Heart right ventricle (tissue), 16 donors: ENCODE data around the gene STYXL1. TPM values are rescaled to one million over a fixed set of nuclear protein-coding genes. Genes with fewer than 3 reads are reported as not detected.

ENCODE experiments used
- ATAC-seq, 8 donors: fragments of 200-7000 bp; cut with Tn5 transposase; one replicate each; pipeline ENCODE4 v1.9.1; 2020; ENCODE audit warnings: mild to moderate bottlenecking in 8 of 8, moderate library complexity in 8 of 8, moderate number of reproducible peaks in 1 of 8
- DNase-seq, 2 donors: peaks; one replicate each; pipeline ENCODE4 v3.0.0-alpha.2; 2020
- H3K27ac ChIP-seq, 10 donors: fragments of 200-600 bp; sonication (generic) in 2 of 10; one replicate each; pipeline versions ENCODE4 v1.5.0 to v1.8.0; 2020 to 2022; ENCODE audit warnings: mild to moderate bottlenecking in 3 of 10
- H3K27me3 ChIP-seq, 7 donors: fragments of 200-600 bp; one replicate each; pipeline ENCODE4 v1.8.0; 2021 to 2022; ENCODE audit warnings: mild to moderate bottlenecking in 2 of 7
- H3K36me3 ChIP-seq, 9 donors: fragments of 200-600 bp; sonication (generic) in 1 of 9; one replicate each; pipeline versions ENCODE4 v1.5.0 to v1.8.0; 2020 to 2022; ENCODE audit warnings: mild to moderate bottlenecking in 2 of 9
- H3K4me1 ChIP-seq, 9 donors: fragments of 200-600 bp; sonication (generic) in 1 of 9; one replicate each; pipeline versions ENCODE4 v1.5.0 to v1.8.0; 2020 to 2022; ENCODE audit warnings: mild to moderate bottlenecking in 4 of 9
- H3K4me3 ChIP-seq, 10 donors: fragments of 200-600 bp; sonication (generic) in 2 of 10; one replicate each; pipeline versions ENCODE4 v1.5.0 to v1.8.0; 2020 to 2022; ENCODE audit warnings: mild to moderate bottlenecking in 7 of 10, moderate library complexity in 2 of 10
- H3K9me3 ChIP-seq, 11 donors: fragments of 200-600 bp in 10 of 11; sonication (generic) in 2 of 11; one replicate each; pipeline versions ENCODE4 v1.5.0 to v1.8.0; 2013 to 2022; ENCODE audit warnings: mild to moderate bottlenecking in 2 of 11, control low read depth in 1 of 11, moderate library complexity in 1 of 11
- WGBS, 2 donors: extraction: QIAGEN DNeasy Blood & Tissue Kit; methylation state at CpG; one replicate each; pipeline ENCODE4 v1.1.7; 2013; ENCODE audit warnings: inconsistent platforms in 1 of 2; 5-methylcytosine and 5-hydroxymethylcytosine counted together
- intact Hi-C, 10 donors: fragments of 100-400 bp; cut with DNase I; formaldehyde crosslinking; loops; one replicate each; pipeline versions ENCODE4 v1.11.1 to v1.14.2; 2022
- polyA plus RNA-seq, 2 donors: library from polyadenylated mRNA; stranded (reverse); fragments of 200-250 nt; gene quantifications; one replicate each; pipeline ENCODE4 v1.2.3, GENCODE V29; 2013
- total RNA-seq, 10 donors: library from RNA; stranded (reverse); fragmentation: NEBNext Ultra II Directional in 3 of 10; extraction: Animal tissue kit (Norgen Biotek cat#: 25700) in 3 of 10; gene quantifications; one replicate each; pipeline versions ENCODE4 v1.2.1 to v1.2.4, GENCODE V29; 2021 to 2023
- TF ChIP-seq, protein P1 (sequence below), 9 donors: fragments of 200-600 bp; sonication (generic) in 2 of 9; IDR thresholded peaks; one replicate each; pipeline versions ENCODE4 v1.5.0 to v1.8.0; 2021 to 2022; ENCODE audit warnings: antibody characterized with exemption in 9 of 9, mild to moderate bottlenecking in 5 of 9, moderate library complexity in 1 of 9
- donor health status: Arrhythmogenic right ventricular cardiomyopathy.
- donor health status: ischemic (EF 13 %, LVEDD 7.1; RV severe dilation, severe dysfunction).
- donor health status: healthy with polysubstance abuse.
- donor health status: DM: no; HTN: yes; CAD: no.
- donor health status: DM: no; HTN: no; CAD: no.
- donor health status: ischemic (EF 25% LVEDD 6.9; RV normal size, moderate dysfunction).
- donor health status: ischemic (EF 25% LVEDD 5.7; RV mildly dilated, moderate dysfunction).
- donor health status: healthy.
- donor health status: DM: yes; HTN: yes; CAD: no.
- donor health status: Ischemic cardiomyopathy.
- donor health status: ischemic (EF 35%, LVEDD 5.7; RV mildly dilated, moderate dysfunction).
- donor health status: nonischemic (EF 11% LVEDD 7.7; RV severe dilation, severe dysfunction).
- donor health status: DM: yes; HTN: yes; CAD: no.
- donor health status: PGD.
- donor health status: ischemic (EF 29% LVEDD 5.4; RV normal size, mild dysfunction).
- donor health status: nonischemic (EF 23%, LVEDD 6.1; RV moderate dilation, normal function).

The STYXL1 gene
- total and polyA plus RNA-seq, 12 donors = 11.0 to 53.9 (median 17.7) TPM

- no peaks in the 10 kb centered on the region for H3K27me3 ChIP-seq
- no peak for ATAC-seq
- TF ChIP-seq, protein P1, sequence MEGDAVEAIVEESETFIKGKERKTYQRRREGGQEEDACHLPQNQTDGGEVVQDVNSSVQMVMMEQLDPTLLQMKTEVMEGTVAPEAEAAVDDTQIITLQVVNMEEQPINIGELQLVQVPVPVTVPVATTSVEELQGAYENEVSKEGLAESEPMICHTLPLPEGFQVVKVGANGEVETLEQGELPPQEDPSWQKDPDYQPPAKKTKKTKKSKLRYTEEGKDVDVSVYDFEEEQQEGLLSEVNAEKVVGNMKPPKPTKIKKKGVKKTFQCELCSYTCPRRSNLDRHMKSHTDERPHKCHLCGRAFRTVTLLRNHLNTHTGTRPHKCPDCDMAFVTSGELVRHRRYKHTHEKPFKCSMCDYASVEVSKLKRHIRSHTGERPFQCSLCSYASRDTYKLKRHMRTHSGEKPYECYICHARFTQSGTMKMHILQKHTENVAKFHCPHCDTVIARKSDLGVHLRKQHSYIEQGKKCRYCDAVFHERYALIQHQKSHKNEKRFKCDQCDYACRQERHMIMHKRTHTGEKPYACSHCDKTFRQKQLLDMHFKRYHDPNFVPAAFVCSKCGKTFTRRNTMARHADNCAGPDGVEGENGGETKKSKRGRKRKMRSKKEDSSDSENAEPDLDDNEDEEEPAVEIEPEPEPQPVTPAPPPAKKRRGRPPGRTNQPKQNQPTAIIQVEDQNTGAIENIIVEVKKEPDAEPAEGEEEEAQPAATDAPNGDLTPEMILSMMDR (IDR thresholded peaks at IDR 0.05) = no peak
- no peaks in the 10 kb centered on the region for H3K9me3 ChIP-seq
- DNase-seq = no peak
- peaks cover 0 to 67% (median 49%) of the 10 kb centered on the region in 9 donors for H3K36me3 ChIP-seq
- WGBS, 2 donors = 91 to 92% methylated on average over 32 of the region's 32 CpGs
- no peak overlapping the region for H3K4me3 ChIP-seq
- intact Hi-C loops = loop anchor here in 2 of 10 donors (5.0 kb wide), 1 partner anchor 40 kb away; no protein-coding TSS in a partner anchor
- H3K27ac ChIP-seq = peak overlapping the region in 5 of 10 donors; percentile 20 to 56 (median 40)
- peaks cover 8 to 42% (median 20%) of the 10 kb centered on the region in 9 donors for H3K4me1 ChIP-seq
Observed at GRCh38 chr7:75987026-75987804, 60.6 kb downstream of the STYXL1 start.

GRCh38 chr7:75986147-75986781 lies 61.5 kb downstream of the STYXL1 start:
- Histone ChIP-seq H3K27ac (peak overlapping the region in 7 of 10 donors; percentile 20 to 56 (median 39)), H3K4me1 (peaks cover 4 to 34% (median 14%) of the 10 kb centered on the region in 9 donors)
- TF ChIP-seq, protein P1 (IDR thresholded peaks at IDR 0.05) = no peak

GRCh38 chr7:75985518-75986146 lies 62.2 kb downstream of the STYXL1 start:
- intact Hi-C loops = loop anchor here in 2 of 10 donors (5.0 kb wide), 1 partner anchor 38 kb away; no protein-coding TSS in a partner anchor
- peak overlapping the region in 8 of 10 donors; percentile 6 to 56 (median 35) for H3K27ac ChIP-seq
- no peaks in the 10 kb centered on the region for H3K27me3 ChIP-seq
- H3K36me3 ChIP-seq = peaks cover 9 to 77% (median 54%) of the 10 kb centered on the region in 9 donors
- ATAC-seq (peak in 2 of 8 donors; percentile 1), DNase-seq (peak in 1 of 2 donors; percentile 61)
- TF ChIP-seq, protein P1 (IDR thresholded peaks at IDR 0.05) = no peak
- no peak overlapping the region for H3K4me3 ChIP-seq
- H3K4me1 ChIP-seq = peaks cover under 1 to 28% (median 9%) of the 10 kb centered on the region in 9 donors
- no peaks in the 10 kb centered on the region for H3K9me3 ChIP-seq
- 81 to 83% methylated on average over 36 to 41 of the region's 41 CpGs for WGBS, 2 donors

More at GRCh38 chr7:75986147-75986781, 61.5 kb downstream of the STYXL1 start:
- DNase-seq (no peak), ATAC-seq (no peak)
- Histone ChIP-seq H3K27me3 (no peaks in the 10 kb centered on the region), H3K36me3 (peaks cover 2 to 71% (median 49%) of the 10 kb centered on the region in 9 donors), H3K9me3 (no peaks in the 10 kb centered on the region), H3K4me3 (no peak overlapping the region)
- intact Hi-C loops = loop anchor here in 2 of 10 donors (5.0 kb wide), 1 partner anchor 39 kb away; no protein-coding TSS in a partner anchor
- WGBS, 2 donors = 81 to 82% methylated on average over 20 of the region's 20 CpGs
